Measurements from ENCODE around the gene SPATA6L. TPM values are rescaled to one million over a fixed set of nuclear protein-coding genes. Genes with fewer than 3 reads are reported as not detected.

Gene SPATA6L
- total and polyA plus RNA-seq, 2 of the 13 experiments (the other 11 are each of a cell fraction or from before 2014, with no cell fraction given) = 1.1 to 1.9 TPM

DNA sequence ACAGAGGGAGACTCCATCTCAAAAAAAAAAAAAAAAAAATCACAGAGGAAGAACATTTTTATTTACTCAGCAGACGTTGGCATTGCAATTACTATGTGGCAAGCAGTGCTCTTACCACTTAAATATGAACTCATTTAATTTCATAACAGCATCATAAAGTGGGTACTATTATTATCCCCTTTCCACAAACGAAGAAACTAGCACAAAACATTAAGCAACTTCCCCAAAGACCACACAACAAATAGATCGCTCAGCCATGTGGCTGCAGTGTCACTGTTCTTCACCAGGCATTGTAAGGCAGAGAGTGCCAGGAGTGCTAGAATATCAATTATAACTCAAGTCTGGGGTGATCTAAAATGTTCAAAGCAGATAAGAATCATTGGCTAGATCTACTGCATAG, 74.0 kb downstream of the SPATA6L start:
- DNase-seq (ENCODE audit: low spot score) (no peak), FAIRE-seq (no peak), ATAC-seq (no peak)
- Histone ChIP-seq H3K9me3 (ENCODE audit: low read length) (no peaks in the 10 kb centered on the region), H3K79me2 (ENCODE audit: insufficient read depth, low read length) (no peaks in the 10 kb centered on the region), H3K4me3 (replicated peaks in 1 of 3; ENCODE audit: insufficient read depth in 1 of 3, low read depth in 2 of 3, low read length in 3 of 3) (no peak overlapping the region), H3K4me1 (ENCODE audit: insufficient read depth, low read length) (no peaks in the 10 kb centered on the region), H3K9ac (ENCODE audit: insufficient read depth, low read depth, low read length) (no peak overlapping the region), H3K4me2 (ENCODE audit: low read depth, low read length) (no peak overlapping the region), H2AFZ (ENCODE audit: low read length) (no peak overlapping the region), H4K20me1 (ENCODE audit: insufficient read depth, low read length) (no peaks in the 10 kb centered on the region), H3K27me3 (ENCODE audit: control insufficient read depth in 1 of 2, insufficient read depth in 2 of 2, low read length in 2 of 2) (no peaks in the 10 kb centered on the region), H3K36me3 (replicated peaks in 1 of 2; ENCODE audit: control insufficient read depth in 1 of 2, insufficient read depth in 2 of 2, low read length in 2 of 2) (no peaks in the 10 kb centered on the region), H3K27ac (ENCODE audit: extremely low read length, insufficient read depth, low read length) (no peak overlapping the region)
- TF ChIP-seq RFX1 (IDR thresholded peaks at IDR 0.05) (no peak), ZNF704 (CRISPR knock-in tag; IDR thresholded peaks at IDR 0.05; ENCODE audit: borderline replicate concordance) (no peak), ZNF768 (CRISPR knock-in tag; IDR thresholded peaks at IDR 0.05) (no peak), ATF6 (CRISPR knock-in tag; conservative IDR thresholded peaks at IDR 0.05) (no peak), ESRRA (CRISPR knock-in tag; IDR thresholded peaks at IDR 0.05; ENCODE audit: low read depth) (no peak), ZNF570 (CRISPR knock-in tag; IDR thresholded peaks at IDR 0.05; ENCODE audit: borderline replicate concordance) (no peak)
- WGBS (ENCODE audit: low lambda C conversion rate) = 64% methylated on average over 3 of the region's 3 CpGs
- CTCF ChIA-PET (ENCODE audit: low intra/inter-chr PET ratio, low total read pairs) = no interaction called here
- in situ Hi-C loops (cut with HindIII; ENCODE audit: extremely low pct_ligation_motif_present, low pct_unique_long_range_greater_than_20kb) = no loop called here
- BruUV-seq (replicated peaks) = no TSS peak
- intact Hi-C loops (cut with micrococcal nuclease; ENCODE audit: unreplicated experiment) = no loop called here
- POLR2A ChIA-PET = no interaction called here

- H3K27ac ChIP-seq (ENCODE audit: extremely low read length, insufficient read depth, low read length) = no peak overlapping the region
- ChIA-PET CTCF (ENCODE audit: low intra/inter-chr PET ratio, low total read pairs) (no interaction called here), POLR2A (interaction anchor here (0.6 kb wide), 1 partner anchor 57 kb away, joined by 3 read pairs; no protein-coding TSS in a partner anchor)
- H3K9ac ChIP-seq (ENCODE audit: insufficient read depth, low read depth, low read length) = no peak overlapping the region
- 60% methylated on average over 4 of the region's 4 CpGs for WGBS (ENCODE audit: low lambda C conversion rate)
- H3K4me3 ChIP-seq (replicated peaks in 1 of 3; ENCODE audit: insufficient read depth in 1 of 3, low read depth in 2 of 3, low read length in 3 of 3) = no peak overlapping the region
- no peaks in the 10 kb centered on the region for H3K79me2 ChIP-seq (ENCODE audit: insufficient read depth, low read length)
- H3K4me1 ChIP-seq (ENCODE audit: insufficient read depth, low read length) = no peaks in the 10 kb centered on the region
- no peak overlapping the region for H3K4me2 ChIP-seq (ENCODE audit: low read depth, low read length)
- intact Hi-C loops (cut with micrococcal nuclease; ENCODE audit: unreplicated experiment) = no loop called here
- BruUV-seq (replicated peaks) = no TSS peak
- no peak overlapping the region for H2AFZ ChIP-seq (ENCODE audit: low read length)
- no peak for FAIRE-seq
- no peaks in the 10 kb centered on the region for H4K20me1 ChIP-seq (ENCODE audit: insufficient read depth, low read length)
- H3K27me3 ChIP-seq (ENCODE audit: control insufficient read depth in 1 of 2, insufficient read depth in 2 of 2, low read length in 2 of 2) = no peaks in the 10 kb centered on the region
- H3K36me3 ChIP-seq (replicated peaks in 1 of 2; ENCODE audit: control insufficient read depth in 1 of 2, insufficient read depth in 2 of 2, low read length in 2 of 2) = no peaks in the 10 kb centered on the region
- in situ Hi-C loops (cut with HindIII; ENCODE audit: extremely low pct_ligation_motif_present, low pct_unique_long_range_greater_than_20kb) = no loop called here
- no peaks in the 10 kb centered on the region for H3K9me3 ChIP-seq (ENCODE audit: low read length)
- DNase-seq (ENCODE audit: low spot score) = no peak
- no peak for ATAC-seq
- TF ChIP-seq FIP1L1 (IDR thresholded peaks at IDR 0.05; ENCODE audit: borderline replicate concordance, insufficient read depth, low read depth, low read length) = no peak
- no peak for TF ChIP-seq BCL6 (CRISPR knock-in tag; IDR thresholded peaks at IDR 0.05)
- no peak for TF ChIP-seq ZNF781 (CRISPR knock-in tag; IDR thresholded peaks at IDR 0.05; ENCODE audit: borderline replicate concordance, not compliant biosample characterization)
- no peak for TF ChIP-seq AHR (CRISPR knock-in tag; IDR thresholded peaks at IDR 0.05)
- TF ChIP-seq, protein P1, sequence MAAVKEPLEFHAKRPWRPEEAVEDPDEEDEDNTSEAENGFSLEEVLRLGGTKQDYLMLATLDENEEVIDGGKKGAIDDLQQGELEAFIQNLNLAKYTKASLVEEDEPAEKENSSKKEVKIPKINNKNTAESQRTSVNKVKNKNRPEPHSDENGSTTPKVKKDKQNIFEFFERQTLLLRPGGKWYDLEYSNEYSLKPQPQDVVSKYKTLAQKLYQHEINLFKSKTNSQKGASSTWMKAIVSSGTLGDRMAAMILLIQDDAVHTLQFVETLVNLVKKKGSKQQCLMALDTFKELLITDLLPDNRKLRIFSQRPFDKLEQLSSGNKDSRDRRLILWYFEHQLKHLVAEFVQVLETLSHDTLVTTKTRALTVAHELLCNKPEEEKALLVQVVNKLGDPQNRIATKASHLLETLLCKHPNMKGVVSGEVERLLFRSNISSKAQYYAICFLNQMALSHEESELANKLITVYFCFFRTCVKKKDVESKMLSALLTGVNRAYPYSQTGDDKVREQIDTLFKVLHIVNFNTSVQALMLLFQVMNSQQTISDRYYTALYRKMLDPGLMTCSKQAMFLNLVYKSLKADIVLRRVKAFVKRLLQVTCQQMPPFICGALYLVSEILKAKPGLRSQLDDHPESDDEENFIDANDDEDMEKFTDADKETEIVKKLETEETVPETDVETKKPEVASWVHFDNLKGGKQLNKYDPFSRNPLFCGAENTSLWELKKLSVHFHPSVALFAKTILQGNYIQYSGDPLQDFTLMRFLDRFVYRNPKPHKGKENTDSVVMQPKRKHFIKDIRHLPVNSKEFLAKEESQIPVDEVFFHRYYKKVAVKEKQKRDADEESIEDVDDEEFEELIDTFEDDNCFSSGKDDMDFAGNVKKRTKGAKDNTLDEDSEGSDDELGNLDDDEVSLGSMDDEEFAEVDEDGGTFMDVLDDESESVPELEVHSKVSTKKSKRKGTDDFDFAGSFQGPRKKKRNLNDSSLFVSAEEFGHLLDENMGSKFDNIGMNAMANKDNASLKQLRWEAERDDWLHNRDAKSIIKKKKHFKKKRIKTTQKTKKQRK (IDR thresholded peaks at IDR 0.05; ENCODE audit: low read length) = no peak
- no peak for TF ChIP-seq ELF1 (CRISPR knock-in tag; IDR thresholded peaks at IDR 0.05)
Measured at GRCh38 chr9:4591123-4591500, 75.2 kb downstream of the SPATA6L start.

Measured in HepG2 (cell line).